D721Med (cell line): ENCODE measurements around the gene LRP1B.
"Not testable (repeated sequence)": the region's sequence is repeated elsewhere in the genome, so short reads cannot be mapped to it uniquely, and the experiment has no call there.

Source experiments
- DNase-seq: peaks from one replicate; pipeline ENCODE4 v3.0.0; 2011; ENCODE audit warnings: low spot score; ENCODE audit not compliant: insufficient read length
- FAIRE-seq: peaks from 2 replicates; lab custom pipeline; 2011; peaks lifted over from hg19 to GRCh38; lab: Jason Lieb, UNC
- TF ChIP-seq, protein P1 (sequence below): IDR thresholded peaks from 2 replicates; pipeline ENCODE4 v1.5.1; 2012; ENCODE audit warnings: mild to moderate bottlenecking, control low read depth; ENCODE audit not compliant: insufficient read depth; ENCODE audit errors: missing control alignments

Gene LRP1B

DNA sequence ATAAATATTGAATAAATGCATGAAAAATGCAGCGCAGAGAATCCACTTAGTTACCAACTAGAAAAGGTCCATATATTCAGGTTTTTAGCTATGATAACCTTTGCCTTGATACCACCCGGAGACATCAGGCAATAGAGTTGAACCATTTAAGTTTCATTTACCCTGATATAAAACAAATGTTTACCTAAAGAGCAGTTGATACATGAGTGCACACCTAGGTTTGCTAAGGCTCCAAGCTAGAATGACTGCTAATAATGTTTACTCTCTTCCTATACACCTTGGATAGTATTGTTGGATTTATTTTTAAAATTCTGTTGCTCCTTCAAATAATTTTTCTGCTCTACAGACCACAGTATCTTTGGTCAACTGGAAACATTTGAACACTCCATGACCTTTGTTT is 1463.6 kb downstream of the LRP1B start:
- TF ChIP-seq, protein P1, sequence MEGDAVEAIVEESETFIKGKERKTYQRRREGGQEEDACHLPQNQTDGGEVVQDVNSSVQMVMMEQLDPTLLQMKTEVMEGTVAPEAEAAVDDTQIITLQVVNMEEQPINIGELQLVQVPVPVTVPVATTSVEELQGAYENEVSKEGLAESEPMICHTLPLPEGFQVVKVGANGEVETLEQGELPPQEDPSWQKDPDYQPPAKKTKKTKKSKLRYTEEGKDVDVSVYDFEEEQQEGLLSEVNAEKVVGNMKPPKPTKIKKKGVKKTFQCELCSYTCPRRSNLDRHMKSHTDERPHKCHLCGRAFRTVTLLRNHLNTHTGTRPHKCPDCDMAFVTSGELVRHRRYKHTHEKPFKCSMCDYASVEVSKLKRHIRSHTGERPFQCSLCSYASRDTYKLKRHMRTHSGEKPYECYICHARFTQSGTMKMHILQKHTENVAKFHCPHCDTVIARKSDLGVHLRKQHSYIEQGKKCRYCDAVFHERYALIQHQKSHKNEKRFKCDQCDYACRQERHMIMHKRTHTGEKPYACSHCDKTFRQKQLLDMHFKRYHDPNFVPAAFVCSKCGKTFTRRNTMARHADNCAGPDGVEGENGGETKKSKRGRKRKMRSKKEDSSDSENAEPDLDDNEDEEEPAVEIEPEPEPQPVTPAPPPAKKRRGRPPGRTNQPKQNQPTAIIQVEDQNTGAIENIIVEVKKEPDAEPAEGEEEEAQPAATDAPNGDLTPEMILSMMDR = no peak
- FAIRE-seq (no peak), DNase-seq (no peak)

DNA sequence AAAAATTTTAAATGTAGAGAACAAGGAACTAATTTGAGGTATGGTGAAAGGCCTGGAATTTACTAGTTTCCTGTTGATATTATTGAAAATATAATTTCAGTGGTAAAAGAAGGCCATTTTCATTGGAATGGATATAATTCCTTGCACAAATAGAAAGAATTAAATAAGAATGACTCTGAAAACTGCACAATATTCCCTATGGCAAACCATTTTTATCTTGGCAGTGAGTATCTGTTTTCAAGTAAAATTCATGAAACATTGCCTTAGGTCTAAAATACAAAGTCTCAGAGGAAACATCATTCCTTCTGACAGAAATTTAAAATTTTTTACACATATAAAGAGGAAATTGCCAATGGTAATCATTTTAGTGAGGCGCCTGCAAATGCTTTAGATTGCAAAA is 1468.3 kb downstream of the LRP1B start:
- DNase-seq (no peak), FAIRE-seq (no peak)
- TF ChIP-seq, protein P1 = no peak

- DNase-seq (no peak), FAIRE-seq (no peak)
- TF ChIP-seq, protein P1 = no peak
Measured at GRCh38 chr2:140658760-140659692, 1471.8 kb downstream of the LRP1B start.

GRCh38 chr2:140657657-140658056 is 1473.2 kb downstream of the LRP1B start:
- FAIRE-seq (no peak), DNase-seq (no peak)
- TF ChIP-seq, protein P1 = no peak

- no peak for DNase-seq
- FAIRE-seq = no peak
- TF ChIP-seq, protein P1 = no peak
Measured at GRCh38 chr2:140654565-140654964, 1476.3 kb downstream of the LRP1B start.

DNA sequence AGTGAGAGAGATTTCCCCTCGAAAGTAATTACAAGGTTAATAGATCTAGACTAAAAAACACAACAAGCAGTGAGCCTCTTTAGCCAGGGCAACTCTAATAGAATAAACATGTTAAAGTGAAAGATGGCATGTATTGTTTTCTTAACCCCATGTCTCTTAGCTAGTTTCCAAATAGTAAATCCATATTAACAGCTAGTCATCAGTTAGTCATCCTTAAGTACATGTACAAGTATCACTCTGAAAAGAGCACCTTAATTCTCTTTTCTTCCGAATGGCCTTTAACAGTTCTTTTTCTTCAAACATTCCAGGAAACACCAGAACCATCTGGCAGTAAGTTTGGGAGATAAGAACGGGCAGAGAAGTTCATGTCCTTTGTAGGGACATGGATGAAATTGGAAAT is 1480.0 kb downstream of the LRP1B start:
- DNase-seq = no peak
- no peak for FAIRE-seq

DNA sequence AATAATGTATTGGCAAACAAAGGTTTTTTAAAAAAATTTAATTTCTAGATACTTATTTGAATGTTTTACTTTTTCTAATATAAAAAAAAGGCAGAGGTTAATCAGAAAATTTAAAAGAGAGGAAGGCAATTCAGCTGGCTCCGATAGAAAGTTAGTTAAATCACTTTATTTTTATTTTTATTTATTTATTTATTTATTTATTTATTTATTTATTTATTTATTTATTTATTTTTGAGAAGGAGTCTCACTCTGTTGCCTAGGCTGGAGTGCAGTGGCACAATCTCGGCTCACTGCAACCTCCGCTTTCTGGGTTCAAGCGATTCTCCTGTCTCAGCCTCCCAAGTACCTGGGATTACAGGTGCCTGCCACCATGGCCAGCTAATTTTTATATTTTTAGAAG is 1480.7 kb downstream of the LRP1B start:
- DNase-seq, FAIRE-seq: not testable (repeated sequence)

More for the DNA sequence above, 1480.0 kb downstream of the LRP1B start:
- TF ChIP-seq, protein P1 = no peak
